Naive thymus-derived CD8-positive, alpha-beta T cell (primary cell): Measurements from ENCODE around the gene WFIKKN1. TPM values are rescaled to one million over a fixed set of nuclear protein-coding genes. Genes with fewer than 3 reads are reported as not detected.

Experiments used
- ATAC-seq, 2 donors: fragments of 150-1000 bp; cut with Tn5 transposase in 1 of 2; sonication (Bioruptor Pico), chemical (Tn5 transposase) in 1 of 2; 1 replicate in 1 of 2; 2 replicates in 1 of 2; pipeline ENCODE4 v1.10.0; 2021; ENCODE audit warnings: mild to moderate bottlenecking in 2 of 2, moderate library complexity in 2 of 2
- POLR2A ChIA-PET: fragments of 350-600 bp; sonication (Branson Sonifier 250); formaldehyde crosslinking; loops from one replicate; lab custom pipeline; 2021; ENCODE audit warnings: antibody characterized with exemption; lab: Charles Lee
- DNase-seq, 10 donors: peaks; one replicate each; pipeline versions ENCODE4 v3.0.0 to v3.0.0-alpha.2; 2020 to 2022
- H3K27ac Mint-ChIP-seq, 10 donors: one replicate each; pipeline ENCODE4 v1.8.0; 2020 to 2022; ENCODE audit warnings: mild to moderate bottlenecking in 10 of 10, mixed read lengths in 10 of 10, moderate library complexity in 4 of 10, inconsistent platforms in 1 of 10
- H3K27me3 Mint-ChIP-seq, 5 donors: one replicate each; pipeline ENCODE4 v1.8.0; 2021 to 2022; ENCODE audit warnings: mixed read lengths in 5 of 5
- H3K36me3 Mint-ChIP-seq, 3 donors: one replicate each; pipeline ENCODE4 v1.8.0; 2020 to 2022; ENCODE audit warnings: mixed read lengths in 3 of 3, mild to moderate bottlenecking in 2 of 3, inconsistent platforms in 1 of 3
- H3K4me1 Mint-ChIP-seq, 4 donors: one replicate each; pipeline ENCODE4 v1.8.0; 2021 to 2022; ENCODE audit warnings: mixed read lengths in 4 of 4
- H3K4me3 Mint-ChIP-seq, 10 donors: one replicate each; pipeline ENCODE4 v1.8.0; 2020 to 2022; ENCODE audit warnings: mild to moderate bottlenecking in 10 of 10, mixed read lengths in 10 of 10, moderate library complexity in 6 of 10, inconsistent platforms in 1 of 10
- H3K9me3 Mint-ChIP-seq, 9 donors: one replicate each; pipeline ENCODE4 v1.8.0; 2020 to 2022; ENCODE audit warnings: mixed read lengths in 9 of 9, mild to moderate bottlenecking in 3 of 9, inconsistent platforms in 1 of 9, moderate library complexity in 1 of 9
- polyA plus RNA-seq, 3 donors: library from polyadenylated mRNA; unstranded; fragments of 300-500 nt; fragmentation: Illumina TruSeq; gene quantifications; one replicate each; pipeline ENCODE4 v1.2.3, GENCODE V29; 2021
- total RNA-seq, 8 experiments: library from RNA in 2 of 8; stranded (reverse) in 2 of 8; gene quantifications; one replicate each; pipeline ENCODE4 v1.2.3 and lab custom pipeline; 2021 to 2026

Gene WFIKKN1
- total and polyA plus RNA-seq, 5 experiments from 2014 or later, result 0.07 to 0.57 (median 0.47) TPM; not detected in 2

- ATAC-seq (no peak), DNase-seq (no peak)
- POLR2A ChIA-PET, result interaction anchor here (1.5 kb wide), 1 partner anchor 10 kb away, joined by 3 read pairs; the partner anchor contains the start of gene RHOT2
- H3K4me3 Mint-ChIP-seq, result no peak overlapping the region
- peaks cover 2 to 7% (median 5%) of the 10 kb centered on the region in 4 donors for H3K4me1 Mint-ChIP-seq
- H3K36me3 Mint-ChIP-seq, result no peaks in the 10 kb centered on the region
- H3K9me3 Mint-ChIP-seq, result no peaks in the 10 kb centered on the region
- H3K27me3 Mint-ChIP-seq, result no peaks in the 10 kb centered on the region
- H3K27ac Mint-ChIP-seq, result no peak overlapping the region
These were observed 26.7 kb downstream of the WFIKKN1 start for GRCh38 chr16:657487-657886.

- no peak for ATAC-seq
- H3K9me3 Mint-ChIP-seq, result no peaks in the 10 kb centered on the region
- POLR2A ChIA-PET, result interaction anchor here (1.9 kb wide), 1 partner anchor 9 kb away, joined by 9 read pairs; the partner anchor contains the start of gene WDR90
- H3K4me1 Mint-ChIP-seq, result peaks cover 2 to 7% (median 6%) of the 10 kb centered on the region in 4 donors
- no peak overlapping the region for H3K27ac Mint-ChIP-seq
- H3K27me3 Mint-ChIP-seq, result no peaks in the 10 kb centered on the region
- no peak overlapping the region for H3K4me3 Mint-ChIP-seq
- no peak for DNase-seq
- H3K36me3 Mint-ChIP-seq, result no peaks in the 10 kb centered on the region
These were observed 28.1 kb downstream of the WFIKKN1 start for GRCh38 chr16:658679-659571.

GRCh38 chr16:659618-660017 lies 28.8 kb downstream of the WFIKKN1 start:
- POLR2A ChIA-PET, result interaction anchor here (1.9 kb wide), 1 partner anchor 10 kb away, joined by 9 read pairs; the partner anchor contains the start of gene WDR90

GRCh38 chr16:660132-660458 lies 29.3 kb downstream of the WFIKKN1 start:
- POLR2A ChIA-PET, result interaction anchor here (1.9 kb wide), 1 partner anchor 10 kb away, joined by 9 read pairs; the partner anchor contains the start of gene WDR90
- DNase-seq (no peak), ATAC-seq (no peak)
- no peaks in the 10 kb centered on the region for H3K36me3 Mint-ChIP-seq
- H3K4me3 Mint-ChIP-seq, result no peak overlapping the region
- H3K9me3 Mint-ChIP-seq, result no peaks in the 10 kb centered on the region
- H3K27me3 Mint-ChIP-seq, result no peaks in the 10 kb centered on the region
- no peak overlapping the region for H3K27ac Mint-ChIP-seq
- peaks cover 2 to 7% (median 6%) of the 10 kb centered on the region in 4 donors for H3K4me1 Mint-ChIP-seq

More at GRCh38 chr16:659618-660017, 28.8 kb downstream of the WFIKKN1 start:
- H3K27me3 Mint-ChIP-seq, result no peaks in the 10 kb centered on the region
- H3K27ac Mint-ChIP-seq, result no peak overlapping the region
- no peak overlapping the region for H3K4me3 Mint-ChIP-seq
- DNase-seq (no peak), ATAC-seq (no peak)
- H3K9me3 Mint-ChIP-seq, result no peaks in the 10 kb centered on the region
- H3K4me1 Mint-ChIP-seq, result peaks cover 2 to 7% (median 6%) of the 10 kb centered on the region in 4 donors
- H3K36me3 Mint-ChIP-seq, result no peaks in the 10 kb centered on the region

- POLR2A ChIA-PET, result interaction anchor here (1.3 to 1.9 kb wide), 2 partner anchors 11 to 24 kb away, joined by 3 to 9 read pairs; partner anchors contain the start of genes METTL26 and WDR90
- no peaks in the 10 kb centered on the region for H3K36me3 Mint-ChIP-seq
- peak; percentile 81 to 82 for ATAC-seq
- peaks cover 2 to 7% (median 6%) of the 10 kb centered on the region in 4 donors for H3K4me1 Mint-ChIP-seq
- no peaks in the 10 kb centered on the region for H3K27me3 Mint-ChIP-seq
- H3K4me3 Mint-ChIP-seq, result peak overlapping the region in 1 of 10 donors; percentile 31
- peak; percentile 32 to 81 (median 60) for DNase-seq
- H3K27ac Mint-ChIP-seq, result no peak overlapping the region
- no peaks in the 10 kb centered on the region for H3K9me3 Mint-ChIP-seq
These were observed 29.8 kb downstream of the WFIKKN1 start for GRCh38 chr16:660459-661183.

- DNase-seq, result no peak
- H3K4me3 Mint-ChIP-seq, result peak overlapping the region in 2 of 10 donors; percentile 30 to 31
- no peaks in the 10 kb centered on the region for H3K36me3 Mint-ChIP-seq
- POLR2A ChIA-PET, result interaction anchor here (1.3 to 1.8 kb wide), 2 partner anchors 25 to 34 kb away, joined by 3 to 6 read pairs; partner anchors contain the start of gene METTL26
- H3K27me3 Mint-ChIP-seq, result no peaks in the 10 kb centered on the region
- no peak for ATAC-seq
- no peaks in the 10 kb centered on the region for H3K9me3 Mint-ChIP-seq
- H3K27ac Mint-ChIP-seq, result peak overlapping the region in 1 of 10 donors; percentile 69
- H3K4me1 Mint-ChIP-seq, result peaks cover 2 to 7% (median 6%) of the 10 kb centered on the region in 4 donors
These were observed 30.5 kb downstream of the WFIKKN1 start for GRCh38 chr16:661184-661821.

GRCh38 chr16:662095-662494 lies 31.3 kb downstream of the WFIKKN1 start:
- no peaks in the 10 kb centered on the region for H3K9me3 Mint-ChIP-seq
- no peaks in the 10 kb centered on the region for H3K27me3 Mint-ChIP-seq
- peaks cover 2 to 8% (median 7%) of the 10 kb centered on the region in 4 donors for H3K4me1 Mint-ChIP-seq
- no peaks in the 10 kb centered on the region for H3K36me3 Mint-ChIP-seq
- ATAC-seq, result no peak
- H3K4me3 Mint-ChIP-seq, result no peak overlapping the region
- no peak overlapping the region for H3K27ac Mint-ChIP-seq
- POLR2A ChIA-PET, result interaction anchor here (1.3 to 1.8 kb wide), 3 partner anchors 13 to 33 kb away, joined by 3 to 6 read pairs (median 3); partner anchors contain the start of genes METTL26 and WDR90
- no peak for DNase-seq

GRCh38 chr16:662597-662996 lies 31.8 kb downstream of the WFIKKN1 start:
- no peaks in the 10 kb centered on the region for H3K27me3 Mint-ChIP-seq
- H3K4me3 Mint-ChIP-seq, result no peak overlapping the region
- POLR2A ChIA-PET, result interaction anchor here (1.3 to 1.8 kb wide), 2 partner anchors 13 to 33 kb away, joined by 3 to 6 read pairs; partner anchors contain the start of gene WDR90
- ATAC-seq (no peak), DNase-seq (no peak)
- H3K9me3 Mint-ChIP-seq, result no peaks in the 10 kb centered on the region
- H3K27ac Mint-ChIP-seq, result no peak overlapping the region
- no peaks in the 10 kb centered on the region for H3K36me3 Mint-ChIP-seq
- H3K4me1 Mint-ChIP-seq, result peaks cover 2 to 12% (median 10%) of the 10 kb centered on the region in 4 donors

GRCh38 chr16:666572-666971 lies 35.8 kb downstream of the WFIKKN1 start:
- Mint-ChIP-seq H3K9me3 (no peaks in the 10 kb centered on the region), H3K27ac (peak overlapping the region in 1 of 10 donors; percentile 58), H3K4me1 (peaks cover 0 to 16% (median 11%) of the 10 kb centered on the region in 4 donors), H3K36me3 (peaks cover 0 to 5% (median 0%) of the 10 kb centered on the region in 3 donors), H3K27me3 (no peaks in the 10 kb centered on the region), H3K4me3 (no peak overlapping the region)
- DNase-seq (no peak), ATAC-seq (no peak)
- POLR2A ChIA-PET, result interaction anchor here (0.8 to 7.9 kb wide), 4 partner anchors 14 to 29 kb away, joined by 4 to 95 read pairs (median 9); partner anchors contain the start of genes JMJD8, STUB1, WDR24 and WDR90

GRCh38 chr16:667113-667779 lies 36.5 kb downstream of the WFIKKN1 start:
- ATAC-seq (no peak), DNase-seq (no peak)
- POLR2A ChIA-PET, result interaction anchor here (0.6 to 7.9 kb wide), 11 partner anchors 10 to 53 kb away, joined by 3 to 95 read pairs (median 4); partner anchors contain the start of genes JMJD8, METTL26, STUB1 and WDR24
- Mint-ChIP-seq H3K27me3 (no peaks in the 10 kb centered on the region), H3K4me1 (peaks cover 0 to 16% (median 11%) of the 10 kb centered on the region in 4 donors), H3K27ac (peak overlapping the region in 9 of 10 donors; percentile 79 to 96 (median 87)), H3K9me3 (no peaks in the 10 kb centered on the region), H3K36me3 (peaks cover 0 to 9% (median 0%) of the 10 kb centered on the region in 3 donors), H3K4me3 (peak overlapping the region; percentile 65 to 87 (median 80))
